ENCODE measurements around the gene SRSF3. TPM values are rescaled to one million over a fixed set of nuclear protein-coding genes. Genes with fewer than 3 reads are reported as not detected.

Gene SRSF3
- total RNA-seq, 1 experiment from 2014 or later: 954 TPM

DNA sequence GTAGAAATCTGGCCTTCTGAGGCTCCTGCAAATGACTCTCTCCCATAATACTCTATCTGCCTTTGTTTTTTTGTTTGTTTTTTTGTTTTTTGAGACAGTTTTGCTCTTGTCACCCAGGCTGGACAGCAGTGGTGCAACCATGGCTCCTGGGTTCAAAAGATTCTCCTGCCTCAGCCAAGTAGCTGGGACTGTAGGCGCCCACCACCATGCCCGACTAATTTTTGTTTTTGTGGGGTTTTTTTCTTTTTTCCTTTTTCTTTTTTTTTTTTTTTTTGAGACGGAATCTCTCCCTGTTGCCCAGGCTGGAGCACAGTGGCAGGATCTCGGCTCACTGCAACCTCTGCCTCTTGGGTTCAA lies 30.3 kb upstream of the SRSF3 start:
- no peaks in the 10 kb centered on the region for H3K9me3 ChIP-seq (ENCODE audit: control insufficient read depth, low read depth, low read length)
- no peak overlapping the region for H3K9ac ChIP-seq (ENCODE audit: extremely low read depth, insufficient read length, low read length)
- no peak overlapping the region for H3K56ac ChIP-seq (ENCODE audit: insufficient read length, low read depth, low read length)
- H3K36me3 Mint-ChIP-seq (ENCODE audit: insufficient read depth in 1 of 3, low read depth in 3 of 3): no peaks in the 10 kb centered on the region
- no peaks in the 10 kb centered on the region for H3K4me1 ChIP-seq (ENCODE audit: insufficient read depth, low read length)
- no peak overlapping the region for H2BK12ac ChIP-seq (ENCODE audit: insufficient read length, low read depth, low read length)
- H3K79me2 ChIP-seq (ENCODE audit: insufficient read depth, low read length): no peaks in the 10 kb centered on the region
- no peak overlapping the region for H2BK120ac ChIP-seq (ENCODE audit: low read depth, low read length, poor library complexity, severe bottlenecking)
- H2BK20ac ChIP-seq (ENCODE audit: low read depth, low read length, poor library complexity, severe bottlenecking): no peak overlapping the region
- no peak overlapping the region for H3T11ph ChIP-seq (ENCODE audit: low read length)
- H3K4me1 Mint-ChIP-seq: peaks cover 3 to 10% of the 10 kb centered on the region in 2 experiments; a peak in 3 of 4 replicates
- H3K27me3 Mint-ChIP-seq (ENCODE audit: low read depth): peaks cover 5% of the 10 kb centered on the region; the same call in 1 of the 2 replicates
- no peak overlapping the region for H3K14ac ChIP-seq (ENCODE audit: insufficient read depth, low read length)
- no peak overlapping the region for H3K4me2 ChIP-seq (ENCODE audit: insufficient read depth, insufficient read length, low read length)
- no peaks in the 10 kb centered on the region for H4K20me1 ChIP-seq (ENCODE audit: control insufficient read depth, insufficient read depth, insufficient read length)
- no peaks in the 10 kb centered on the region for H3K9me3 Mint-ChIP-seq
- H3K23me2 ChIP-seq (ENCODE audit: insufficient read length, low read depth, low read length, poor library complexity, severe bottlenecking): no peaks in the 10 kb centered on the region
- H2BK15ac ChIP-seq (ENCODE audit: low read depth, low read length): no peak overlapping the region
- no peak overlapping the region for H3K4ac ChIP-seq (ENCODE audit: low read depth, low read length)
- H4K5ac ChIP-seq (ENCODE audit: insufficient read length, low read depth, low read length): no peak overlapping the region
- H3K27ac ChIP-seq (ENCODE audit: insufficient read length, low read depth, low read length): no peak overlapping the region
- no peak overlapping the region for H2AK5ac ChIP-seq (ENCODE audit: insufficient read length, low read length)
- TF ChIP-seq, protein P1, sequence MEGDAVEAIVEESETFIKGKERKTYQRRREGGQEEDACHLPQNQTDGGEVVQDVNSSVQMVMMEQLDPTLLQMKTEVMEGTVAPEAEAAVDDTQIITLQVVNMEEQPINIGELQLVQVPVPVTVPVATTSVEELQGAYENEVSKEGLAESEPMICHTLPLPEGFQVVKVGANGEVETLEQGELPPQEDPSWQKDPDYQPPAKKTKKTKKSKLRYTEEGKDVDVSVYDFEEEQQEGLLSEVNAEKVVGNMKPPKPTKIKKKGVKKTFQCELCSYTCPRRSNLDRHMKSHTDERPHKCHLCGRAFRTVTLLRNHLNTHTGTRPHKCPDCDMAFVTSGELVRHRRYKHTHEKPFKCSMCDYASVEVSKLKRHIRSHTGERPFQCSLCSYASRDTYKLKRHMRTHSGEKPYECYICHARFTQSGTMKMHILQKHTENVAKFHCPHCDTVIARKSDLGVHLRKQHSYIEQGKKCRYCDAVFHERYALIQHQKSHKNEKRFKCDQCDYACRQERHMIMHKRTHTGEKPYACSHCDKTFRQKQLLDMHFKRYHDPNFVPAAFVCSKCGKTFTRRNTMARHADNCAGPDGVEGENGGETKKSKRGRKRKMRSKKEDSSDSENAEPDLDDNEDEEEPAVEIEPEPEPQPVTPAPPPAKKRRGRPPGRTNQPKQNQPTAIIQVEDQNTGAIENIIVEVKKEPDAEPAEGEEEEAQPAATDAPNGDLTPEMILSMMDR (conservative IDR thresholded peaks at IDR 0.05): no peak
- H4K8ac ChIP-seq (replicated peaks; ENCODE audit: insufficient read length, low read depth, low read length): no peak overlapping the region
- H3K27me3 ChIP-seq (ENCODE audit: insufficient read depth, low read length): no peaks in the 10 kb centered on the region
- H3K18ac ChIP-seq (ENCODE audit: insufficient read length, low read depth, low read length): no peak overlapping the region
- DNase-seq: no peak
- no peak overlapping the region for H4K91ac ChIP-seq (ENCODE audit: insufficient read length, low read depth, low read length)
- no peak overlapping the region for H3K4me3 Mint-ChIP-seq
- H3K79me1 ChIP-seq (ENCODE audit: insufficient read depth, low read depth, low read length, poor library complexity, severe bottlenecking): no peaks in the 10 kb centered on the region
- WGBS (ENCODE audit: extremely low coverage, insufficient read length, low lambda C conversion rate): no CpG with 5 or more reads among the region's 4 CpGs
- no peak overlapping the region for H2BK5ac ChIP-seq (ENCODE audit: insufficient read length, low read length)
- H3K27ac Mint-ChIP-seq: no peak overlapping the region
- H3K23ac ChIP-seq (ENCODE audit: insufficient read length, low read depth, low read length): no peak overlapping the region
- H2AFZ ChIP-seq (ENCODE audit: low read length): no peak overlapping the region
